IMR-90 (cell line): ENCODE data around the gene EXT2. TPM values are rescaled to one million over a fixed set of nuclear protein-coding genes. Genes with fewer than 3 reads are reported as not detected.

Experiments used
- ATAC-seq: fragments of 200-7000 bp; cut with Tn5 transposase; 2 replicates; pipeline ENCODE4 v1.9.1; 2020; ENCODE audit warnings: low read depth, mild to moderate bottlenecking, moderate library complexity
- BruUV-seq: library from RNA; stranded (reverse); fragments of 400-500 nt; replicated peaks from 2 replicates; lab custom pipeline; 2021; lab: Mats Ljungman, UMichigan
- CTCF ChIA-PET: fragments of 300-600 bp; formaldehyde crosslinking; extraction: SDS; loops from one replicate; lab custom pipeline; 2021; ENCODE audit warnings: antibody characterized with exemption; lab: Yijun Ruan, JAX
- POLR2A ChIA-PET: fragments of 300-600 bp; sonication (Branson Sonifier 250); formaldehyde crosslinking; loops from one replicate; lab custom pipeline; 2022; ENCODE audit warnings: antibody characterized with exemption; ENCODE audit not compliant: unreplicated experiment; lab: Charles Lee
- DNase-seq: peaks from one replicate; pipeline ENCODE4 v3.0.0; 2013
- H2AFZ ChIP-seq: replicated peaks from 2 replicates; pipeline ENCODE3; 2013; ENCODE audit warnings: low read length, mild to moderate bottlenecking; ENCODE audit not compliant: poor library complexity
- H2AK5ac ChIP-seq: 2 replicates; pipeline ENCODE4 v1.6.1; 2013; ENCODE audit warnings: low read depth, low read length, inconsistent platforms
- H2AK9ac ChIP-seq: replicated peaks from 2 replicates; pipeline ENCODE3; 2013; ENCODE audit warnings: mild to moderate bottlenecking, low read depth, low read length, moderate library complexity; ENCODE audit not compliant: poor library complexity
- H2BK120ac ChIP-seq: 2 replicates; pipeline ENCODE4 v1.6.1; 2013; ENCODE audit warnings: low read depth, low read length, inconsistent platforms
- H2BK15ac ChIP-seq: 3 replicates; pipeline ENCODE4 v1.6.1; 2013; ENCODE audit warnings: low read depth, low read length, inconsistent platforms
- H2BK20ac ChIP-seq: 2 replicates; pipeline ENCODE4 v1.6.1; 2013; ENCODE audit warnings: low read depth, mild to moderate bottlenecking, inconsistent platforms, low read length, moderate library complexity
- H2BK5ac ChIP-seq: 2 replicates; pipeline ENCODE4 v1.6.1; 2013; ENCODE audit warnings: mild to moderate bottlenecking, low read depth, low read length, inconsistent platforms; ENCODE audit not compliant: poor library complexity, severe bottlenecking
- H3K14ac ChIP-seq: replicated peaks from 2 replicates; pipeline ENCODE4 v1.6.1; 2013; ENCODE audit warnings: low read depth, low read length, inconsistent platforms
- H3K18ac ChIP-seq: 2 replicates; pipeline ENCODE4 v1.6.1; 2013; ENCODE audit warnings: low read depth, low read length, control low read depth
- H3K23ac ChIP-seq: 2 replicates; pipeline ENCODE4 v1.6.1; 2013; ENCODE audit warnings: low read depth, low read length, inconsistent platforms
- H3K27ac ChIP-seq: 2 replicates; pipeline ENCODE4 v1.5.1; 2013; ENCODE audit warnings: mild to moderate bottlenecking, control low read depth, low read length; ENCODE audit not compliant: insufficient read depth
- H3K27me3 ChIP-seq: 2 replicates; pipeline ENCODE4 v1.6.1; 2013; ENCODE audit warnings: low read length; ENCODE audit not compliant: control insufficient read depth, insufficient read depth
- H3K36me3 ChIP-seq: 2 replicates; pipeline ENCODE4 v1.6.1; 2013; ENCODE audit warnings: low read length, mixed read lengths; ENCODE audit not compliant: control insufficient read depth, insufficient read depth
- H3K4ac ChIP-seq: 2 replicates; pipeline ENCODE4 v1.6.1; 2013; ENCODE audit warnings: low read depth, low read length, inconsistent platforms
- H3K4me1 ChIP-seq: 2 replicates; pipeline ENCODE4 v1.6.1; 2013; ENCODE audit warnings: low read length, mixed read lengths; ENCODE audit not compliant: control insufficient read depth, insufficient read depth
- H3K4me2 ChIP-seq: 2 replicates; pipeline ENCODE4 v1.6.1; 2013; ENCODE audit warnings: low read depth, mild to moderate bottlenecking, control low read depth, low read length, moderate library complexity
- H3K4me3 ChIP-seq: 2 replicates; pipeline ENCODE4 v1.5.1; 2013; ENCODE audit warnings: low read depth, mild to moderate bottlenecking, control low read depth, low read length, moderate library complexity; ENCODE audit not compliant: insufficient read depth
- H3K56ac ChIP-seq: 2 replicates; pipeline ENCODE4 v1.6.1; 2013; ENCODE audit warnings: low read length, inconsistent platforms; ENCODE audit not compliant: insufficient read depth; ENCODE audit errors: extremely low read depth
- H3K79me1 ChIP-seq, 2 experiments: 2 replicates each; pipeline ENCODE4 v1.6.1; 2013; ENCODE audit warnings: low read length in 2 of 2, inconsistent platforms in 1 of 2, low read depth in 1 of 2
- H3K9ac ChIP-seq: 2 replicates; pipeline ENCODE4 v1.6.1; 2013; ENCODE audit warnings: low read depth, low read length, control low read depth
- H3K9me1 ChIP-seq: 2 replicates; pipeline ENCODE4 v1.6.1; 2013; ENCODE audit warnings: low read length, inconsistent platforms; ENCODE audit not compliant: insufficient read depth
- H3K9me3 ChIP-seq: 2 replicates; pipeline ENCODE4 v1.6.1; 2013; ENCODE audit warnings: low read length; ENCODE audit not compliant: control insufficient read depth, insufficient read depth
- H4K20me1 ChIP-seq: 2 replicates; pipeline ENCODE4 v1.6.1; 2013; ENCODE audit warnings: low read length, inconsistent platforms; ENCODE audit not compliant: insufficient read depth
- H4K5ac ChIP-seq: 2 replicates; pipeline ENCODE4 v1.6.1; 2013; ENCODE audit warnings: mild to moderate bottlenecking, low read depth, low read length, control low read depth
- H4K8ac ChIP-seq, 2 experiments: 2 replicates each; pipeline ENCODE4 v1.6.1; 2013; ENCODE audit warnings: low read depth in 2 of 2, low read length in 2 of 2, control low read depth in 1 of 2, inconsistent platforms in 1 of 2
- H4K91ac ChIP-seq: 2 replicates; pipeline ENCODE4 v1.6.1; 2013; ENCODE audit warnings: low read depth, low read length, inconsistent platforms; ENCODE audit not compliant: insufficient read depth
- BHLHE40 ChIP-seq: fragments of 150-350 bp; IDR thresholded peaks from 2 replicates; pipeline ENCODE4 v1.6.1; 2016; ENCODE audit warnings: mild to moderate bottlenecking, low read depth, low read length
- CEBPB ChIP-seq: IDR thresholded peaks from 2 replicates; pipeline ENCODE4 v1.6.1; 2012; ENCODE audit warnings: low read depth, low read length, improper control_type of control experiment
- CHD1 ChIP-seq: IDR thresholded peaks from 2 replicates; pipeline ENCODE4 v1.6.1; 2012; ENCODE audit warnings: low read depth, low read length, improper control_type of control experiment
- CTCF ChIP-seq: conservative IDR thresholded peaks from 2 replicates; pipeline ENCODE4 v1.5.1; 2012; ENCODE audit warnings: mild to moderate bottlenecking, low read depth, low read length, improper control_type of control experiment
- ELK1 ChIP-seq: fragments of 150-350 bp; IDR thresholded peaks from 2 replicates; pipeline ENCODE4 v1.6.1; 2016; ENCODE audit warnings: low read depth, mild to moderate bottlenecking, low read length, moderate library complexity, borderline replicate concordance
- FOS ChIP-seq: fragments of 150-350 bp; IDR thresholded peaks from 2 replicates; pipeline ENCODE4 v1.6.1; 2016; ENCODE audit warnings: low read depth, low read length
- MAFK ChIP-seq: IDR thresholded peaks from 2 replicates; pipeline ENCODE4 v1.6.1; 2012; ENCODE audit warnings: low read depth, low read length, improper control_type of control experiment
- MAZ ChIP-seq: IDR thresholded peaks from 2 replicates; pipeline ENCODE4 v1.6.1; 2012; ENCODE audit warnings: low read depth, mild to moderate bottlenecking, low read length, improper control_type of control experiment, moderate library complexity, borderline replicate concordance
- MXI1 ChIP-seq: IDR thresholded peaks from 2 replicates; pipeline ENCODE4 v1.6.1; 2012; ENCODE audit warnings: low read depth, mild to moderate bottlenecking, low read length, moderate library complexity, borderline replicate concordance
- NFE2L2 ChIP-seq: fragments of 150-350 bp; IDR thresholded peaks from 2 replicates; pipeline ENCODE4 v1.6.1; 2016; ENCODE audit warnings: low read depth, mild to moderate bottlenecking, low read length
- POLR2A ChIP-seq: IDR thresholded peaks from 2 replicates; pipeline ENCODE4 v1.6.1; 2012; ENCODE audit warnings: mild to moderate bottlenecking, low read depth, low read length
- RAD21 ChIP-seq: IDR thresholded peaks from 2 replicates; pipeline ENCODE4 v1.6.1; 2012; ENCODE audit warnings: low read length, improper control_type of control experiment
- RCOR1 ChIP-seq: IDR thresholded peaks from 2 replicates; pipeline ENCODE4 v1.6.1; 2012; ENCODE audit warnings: mild to moderate bottlenecking, low read length, improper control_type of control experiment; ENCODE audit not compliant: insufficient replicate concordance
- RFX5 ChIP-seq: IDR thresholded peaks from 2 replicates; pipeline ENCODE4 v1.8.0; 2012; ENCODE audit warnings: low read depth, mild to moderate bottlenecking, low read length, moderate library complexity
- SMC3 ChIP-seq: fragments of 150-350 bp; IDR thresholded peaks from 2 replicates; pipeline ENCODE4 v1.6.1; 2016; ENCODE audit warnings: low read depth, mild to moderate bottlenecking, antibody characterized with exemption, low read length, moderate library complexity
- WGBS, 2 experiments: methylation state at CpG; one replicate each; pipeline versions ENCODE4 v1.1.5 to v1.1.7; 2013; ENCODE audit warnings: missing lambda C conversion rate in 2 of 2; ENCODE audit not compliant: insufficient read length in 1 of 2; ENCODE audit errors: extremely low coverage in 2 of 2; 5-methylcytosine and 5-hydroxymethylcytosine counted together
- dilution Hi-C: fragments of 300-500 bp; cut with HindIII; formaldehyde crosslinking; loops from one replicate; pipeline ENCODE4 v1.14.3; 2018; ENCODE audit warnings: low sequenced_read_pairs; ENCODE audit not compliant: unreplicated experiment
- in situ Hi-C: fragments of 300-500 bp; cut with MboI; formaldehyde crosslinking; loops from 3 replicates; pipeline ENCODE4 v1.14.3; 2019; ENCODE audit warnings: low sequenced_read_pairs, inconsistent platforms, mixed read lengths
- intact Hi-C: fragments of 100-400 bp; cut with micrococcal nuclease; formaldehyde crosslinking; loops from 2 replicates; pipeline ENCODE4 v1.10.0; 2022
- polyA plus RNA-seq, 3 experiments: library from polyadenylated mRNA; depleted of rRNA; stranded (reverse); fragments of >200 nt; gene quantifications; 2 replicates each; pipeline ENCODE4 v1.2.3, GENCODE V29; 2012; ENCODE audit warnings: low replicate concordance in 1 of 3
- total RNA-seq: library from RNA; depleted of rRNA; stranded (reverse); fragments of >200 nt; gene quantifications from 2 replicates; pipeline ENCODE4 v1.2.3, GENCODE V29; 2012

EXT2 gene
- total and polyA plus RNA-seq, 2 of the 4 experiments (the other 2 are of a cell fraction) = 75.0 to 85.3 TPM

GRCh38 chr11:44257338-44258189 lies 162.1 kb downstream of the EXT2 start:
- Histone ChIP-seq H2BK20ac (no peak overlapping the region), H3K9me3 (no peaks in the 10 kb centered on the region; the same call in 1 of the 2 replicates), H3K14ac (no peak overlapping the region), H4K20me1 (no peaks in the 10 kb centered on the region), H2BK15ac (no peak overlapping the region), H3K23ac (no peak overlapping the region), H3K4me2 (no peak overlapping the region), H2AFZ (peak overlapping the region; percentile 49), H3K4ac (no peak overlapping the region), H3K56ac (no peak overlapping the region), H3K9me1 (0 out of 2 replicates have a peak, but pooled peaks cover 3% of the 10 kb centered on the region), H3K4me1 (no peaks in the 10 kb centered on the region; the same call in 1 of the 2 replicates), H3K9ac (no peak overlapping the region), H4K8ac (no peak overlapping the region), H3K27me3 (peaks cover 1% of the 10 kb centered on the region; the same call in 1 of the 2 replicates), H2BK5ac (no peak overlapping the region), H4K91ac (no peak overlapping the region), H2AK9ac (no peak overlapping the region), H3K36me3 (no peaks in the 10 kb centered on the region), H4K5ac (no peak overlapping the region), H2BK120ac (no peak overlapping the region), H3K18ac (no peak overlapping the region), H3K27ac (no peak overlapping the region), H3K4me3 (no peak overlapping the region), H3K79me1 (no peaks in the 10 kb centered on the region), H2AK5ac (no peak overlapping the region)
- ChIA-PET CTCF (interaction anchor here (0.5 to 1.0 kb wide), 2 partner anchors 10 to 397 kb away, joined by 3 read pairs; no protein-coding TSS in a partner anchor), POLR2A (no interaction called here)
- ATAC-seq (no peak), DNase-seq (no peak)
- intact Hi-C loops (loop anchor here (10.0 kb wide), 1 partner anchor 123 kb away; no protein-coding TSS in a partner anchor), dilution Hi-C loops (no loop called here), in situ Hi-C loops (no loop called here)
- 100% methylated on average over 1 of the region's 8 CpGs; no CpG with 5 or more reads in 1 of the 2 experiments for WGBS, 2 experiments
- no TSS peak for BruUV-seq
- no peak for TF ChIP-seq FOS
- no peak for TF ChIP-seq CTCF
- TF ChIP-seq RFX5 = no peak
- TF ChIP-seq CEBPB = no peak
- TF ChIP-seq SMC3 = no peak
- TF ChIP-seq RCOR1 = no peak
- TF ChIP-seq MAFK = no peak
- TF ChIP-seq BHLHE40 = no peak
- no peak for TF ChIP-seq MAZ
- no peak for TF ChIP-seq ELK1
- TF ChIP-seq POLR2A = no peak
- no peak for TF ChIP-seq RAD21
- no peak for TF ChIP-seq MXI1
- TF ChIP-seq NFE2L2 = no peak
- no peak for TF ChIP-seq CHD1
